Hair follicle dermal papilla cell (primary cell): ENCODE results near the gene KRTAP10-11. TPM values are rescaled to one million over a fixed set of nuclear protein-coding genes. Genes with fewer than 3 reads are reported as not detected.

ENCODE experiments used
- small RNA-seq: library from RNA; depleted of rRNA; stranded (forward); fragments of <200 nt; gene quantifications from one replicate; pipeline ENCODE3, GENCODE V24; 2012
- total RNA-seq: library from RNA; depleted of rRNA; stranded (reverse); fragments of >200 nt; gene quantifications from 2 replicates; pipeline ENCODE4 v1.2.3, GENCODE V29; 2012

The KRTAP10-11 gene
- not detected in 2 replicates for total RNA-seq

DNA sequence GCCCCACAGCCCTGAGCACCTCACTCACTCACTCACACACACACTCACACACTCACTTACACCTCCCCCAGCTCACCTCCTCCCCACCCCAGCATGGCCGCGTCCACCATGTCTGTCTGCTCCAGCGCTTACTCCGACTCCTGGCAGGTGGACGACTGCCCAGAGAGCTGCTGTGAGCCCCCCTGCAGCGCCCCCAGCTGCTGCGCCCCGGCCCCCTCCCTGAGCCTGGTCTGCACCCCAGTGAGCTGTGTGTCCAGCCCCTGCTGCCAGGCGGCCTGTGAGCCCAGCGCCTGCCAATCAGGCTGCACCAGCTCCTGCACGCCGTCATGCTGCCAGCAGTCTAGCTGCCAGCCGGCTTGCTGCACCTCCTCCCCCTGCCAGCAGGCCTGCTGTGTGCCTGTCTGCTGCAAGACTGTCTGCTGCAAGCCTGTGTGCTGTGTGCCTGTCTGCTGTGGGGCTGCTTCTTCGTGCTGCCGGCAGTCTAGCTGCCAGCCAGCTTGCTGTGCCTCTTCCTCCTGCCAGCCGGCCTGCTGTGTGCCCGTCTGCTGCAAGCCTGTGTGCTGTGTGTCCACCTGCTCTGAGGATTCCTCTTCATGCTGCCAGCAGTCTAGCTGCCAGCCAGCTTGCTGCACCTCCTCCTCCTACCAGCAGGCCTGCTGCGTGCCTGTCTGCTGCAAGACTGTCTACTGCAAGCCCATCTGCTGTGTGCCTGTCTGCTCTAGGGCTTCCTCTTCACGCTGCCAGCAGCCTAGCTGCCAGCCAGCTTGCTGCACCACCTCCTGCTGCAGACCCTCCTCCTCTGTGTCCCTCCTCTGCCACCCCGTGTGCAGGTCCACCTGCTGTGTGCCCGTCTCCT, at the start of gene KRTAP10-11:
Gene KRTAP10-11, plus strand, starts transcription at position 49 of the 856 bp plus-strand sequence. Its CDS starts 45 bp downstream, at position 94.

GRCh38 chr21:44600118-44600978, 45.9 kb upstream of the KRTAP10-11 start, which contains the start of gene KRTAP10-7:
TSS of gene KRTAP10-7 (plus strand) at chr21:44600597. CDS start at chr21:44600622, 25 bp downstream.

DNA sequence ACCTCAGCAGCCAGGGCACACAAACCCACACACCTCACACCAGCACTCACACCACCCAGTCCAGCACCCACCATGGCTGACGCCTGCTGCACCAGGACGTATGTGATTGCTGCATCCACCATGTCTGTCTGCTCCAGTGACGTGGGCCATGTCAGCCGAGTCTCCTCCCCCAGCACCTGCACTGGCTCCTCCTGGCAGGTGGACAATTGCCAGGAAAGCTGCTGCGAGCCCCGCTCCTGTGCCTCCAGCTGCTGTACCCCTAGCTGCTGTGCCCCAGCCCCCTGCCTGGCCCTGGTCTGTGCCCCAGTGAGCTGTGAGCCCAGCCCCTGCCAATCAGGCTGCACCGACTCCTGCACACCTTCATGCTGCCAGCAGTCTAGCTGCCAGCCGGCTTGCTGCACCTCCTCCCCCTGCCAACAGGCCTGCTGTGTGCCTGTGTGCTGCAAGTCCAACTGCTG, 34.2 kb upstream of the KRTAP10-11 start, which contains the start of gene KRTAP10-8:
Gene KRTAP10-8, plus strand, starts transcription at position 51 of the 458 bp plus-strand sequence. Its CDS starts 22 bp downstream, at position 73.

DNA sequence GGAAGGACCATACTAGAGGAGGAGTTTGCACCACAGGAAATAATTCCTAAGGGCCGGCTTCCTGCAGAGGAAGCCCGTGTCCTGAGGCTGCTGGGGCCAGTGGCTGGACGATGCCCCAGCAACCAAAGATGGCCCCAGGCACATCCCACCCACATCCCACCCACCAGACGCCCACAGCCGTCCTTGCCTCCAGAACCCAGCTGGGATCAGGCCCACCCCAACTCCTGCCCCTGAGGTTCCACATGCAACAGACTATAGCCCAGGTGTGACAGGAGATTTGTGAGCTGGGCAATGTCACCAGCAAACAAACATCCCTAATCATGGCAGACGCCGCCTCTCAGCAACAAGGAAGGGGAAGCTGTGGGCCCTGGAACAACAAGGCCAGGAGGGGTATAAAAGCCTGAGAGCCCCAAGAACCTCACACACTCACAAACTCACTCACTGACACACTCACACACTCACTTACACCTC, 19.5 kb upstream of the KRTAP10-11 start, which contains the start of gene KRTAP10-9:
Gene KRTAP10-9, plus strand, starts transcription at position 421 of the 471 bp plus-strand sequence. CDS start 79 bp downstream, outside the sequence.

DNA sequence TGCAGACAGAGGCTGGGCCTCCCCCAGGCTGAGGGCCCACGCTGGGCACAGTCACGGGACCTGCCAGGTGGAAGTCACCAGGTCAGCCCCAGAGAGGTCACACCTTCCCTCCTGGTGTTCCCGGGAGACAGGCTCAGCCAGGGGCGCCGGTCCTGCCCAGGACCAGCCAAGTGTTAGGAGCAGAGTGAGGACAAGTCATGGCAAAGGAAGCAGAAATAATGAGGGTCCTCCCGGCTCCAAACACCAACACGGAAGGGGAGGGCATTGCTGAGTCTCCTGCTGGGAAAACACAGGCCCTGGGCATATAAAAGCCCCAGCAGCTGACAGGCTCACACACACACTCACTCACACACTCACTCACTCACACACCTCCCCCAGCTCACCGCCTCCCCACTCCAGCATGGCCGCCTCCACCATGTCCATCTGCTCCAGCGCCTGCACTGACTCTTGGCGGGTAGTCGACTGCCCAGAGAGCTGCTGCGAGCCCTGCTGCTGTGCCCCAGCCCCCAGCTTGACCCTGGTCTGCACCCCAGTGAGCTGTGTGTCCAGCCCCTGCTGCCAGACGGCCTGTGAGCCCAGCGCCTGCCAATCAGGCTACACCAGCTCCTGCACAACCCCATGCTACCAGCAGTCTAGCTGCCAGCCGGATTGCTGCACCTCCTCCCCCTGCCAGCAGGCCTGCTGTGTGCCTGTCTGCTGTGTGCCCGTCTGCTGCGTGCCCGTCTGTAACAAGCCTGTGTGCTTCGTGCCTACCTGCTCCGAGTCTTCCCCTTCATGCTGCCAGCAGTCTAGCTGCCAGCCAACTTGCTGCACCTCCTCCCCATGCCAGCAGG, 9.0 kb upstream of the KRTAP10-11 start, which contains the start of gene KRTAP10-10:
Gene KRTAP10-10, plus strand, starts transcription at position 339 of the 833 bp plus-strand sequence. Its CDS starts 62 bp downstream, at position 401.

DNA sequence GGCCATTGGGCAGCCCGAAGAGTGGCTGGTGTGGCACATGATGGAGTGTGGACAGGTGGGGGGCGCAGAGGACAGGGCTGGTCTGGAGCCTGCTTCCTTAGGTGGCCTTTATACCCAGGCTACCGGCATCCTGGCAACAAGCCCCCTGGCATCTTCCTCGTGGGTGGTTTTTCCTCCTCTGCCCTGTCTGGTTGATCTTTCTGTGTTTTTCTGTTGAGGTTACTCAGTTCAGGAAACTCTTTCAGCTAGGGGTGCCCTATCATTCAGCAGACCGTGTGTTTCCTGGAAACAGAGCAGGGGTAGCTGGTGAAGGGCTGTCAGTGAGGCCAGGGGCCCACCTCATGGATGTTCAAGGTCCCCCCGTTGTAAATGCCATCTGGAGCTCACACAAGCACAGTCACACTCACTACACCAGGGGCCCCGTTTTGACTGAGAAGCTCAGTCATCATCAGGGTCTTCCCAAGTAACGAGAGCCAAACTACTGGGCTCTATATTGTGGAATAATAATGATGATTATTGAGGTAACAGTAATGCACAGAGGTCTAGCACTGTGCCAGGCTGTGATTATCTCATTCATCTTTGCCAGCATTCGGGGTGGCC, 8.5 kb downstream of the KRTAP10-11 start, which contains the start of gene KRTAP12-4:
Gene KRTAP12-4, minus strand, starts transcription at position 84 of the 600 bp plus-strand sequence. Its CDS starts 45 bp downstream, at position 39.

DNA sequence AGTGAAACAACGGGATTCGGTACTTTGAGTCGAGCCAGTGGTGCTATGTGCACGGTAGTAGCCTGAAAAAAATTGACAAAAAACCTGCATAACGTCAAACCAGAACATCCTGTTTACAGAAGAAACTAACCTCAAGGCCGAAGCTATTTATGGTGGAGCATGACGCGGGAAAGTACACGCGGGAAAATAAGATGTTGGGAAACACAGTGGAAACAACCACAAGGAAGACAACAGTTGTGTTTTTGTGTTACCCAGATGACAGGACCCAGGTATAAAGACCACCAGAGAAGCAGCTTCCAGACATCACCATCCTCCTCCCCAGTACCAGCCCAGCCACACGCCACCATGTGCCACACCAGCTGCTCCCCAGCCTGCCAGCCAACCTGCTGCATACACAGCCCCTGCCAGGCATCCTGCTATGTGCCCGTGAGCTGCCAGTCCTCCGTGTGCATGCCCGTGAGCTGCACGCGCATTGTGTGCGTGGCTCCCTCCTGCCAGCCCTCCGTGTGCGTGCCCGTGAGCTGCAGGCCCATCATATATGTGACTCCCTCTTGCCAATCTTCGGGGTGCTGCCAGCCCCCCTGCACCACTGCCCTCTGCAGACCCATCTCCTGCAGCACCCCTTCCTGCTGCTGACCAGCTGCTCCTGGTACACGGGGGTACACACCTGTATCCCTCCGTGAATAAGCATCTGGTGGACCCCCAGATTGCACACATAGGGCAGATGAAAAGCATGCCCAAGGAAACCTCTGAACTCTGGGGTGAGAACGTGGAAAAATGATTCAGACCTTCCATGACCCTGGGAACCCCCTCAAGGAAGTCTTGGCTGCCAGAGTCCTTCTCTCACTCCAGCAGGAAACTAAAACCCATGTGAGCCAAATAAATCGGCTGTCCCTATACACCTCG, 11.7 kb downstream of the KRTAP10-11 start, which contains the start of gene KRTAP12-3:
Gene KRTAP12-3, plus strand, starts transcription at position 298 of the 906 bp plus-strand sequence. Its CDS starts 48 bp downstream, at position 346.

GRCh38 chr21:44666401-44667320, 20.4 kb downstream of the KRTAP10-11 start, which contains the start of gene KRTAP12-2:
TSS of gene KRTAP12-2 (minus strand) at chr21:44666927. CDS start at chr21:44666886, 41 bp downstream.

DNA sequence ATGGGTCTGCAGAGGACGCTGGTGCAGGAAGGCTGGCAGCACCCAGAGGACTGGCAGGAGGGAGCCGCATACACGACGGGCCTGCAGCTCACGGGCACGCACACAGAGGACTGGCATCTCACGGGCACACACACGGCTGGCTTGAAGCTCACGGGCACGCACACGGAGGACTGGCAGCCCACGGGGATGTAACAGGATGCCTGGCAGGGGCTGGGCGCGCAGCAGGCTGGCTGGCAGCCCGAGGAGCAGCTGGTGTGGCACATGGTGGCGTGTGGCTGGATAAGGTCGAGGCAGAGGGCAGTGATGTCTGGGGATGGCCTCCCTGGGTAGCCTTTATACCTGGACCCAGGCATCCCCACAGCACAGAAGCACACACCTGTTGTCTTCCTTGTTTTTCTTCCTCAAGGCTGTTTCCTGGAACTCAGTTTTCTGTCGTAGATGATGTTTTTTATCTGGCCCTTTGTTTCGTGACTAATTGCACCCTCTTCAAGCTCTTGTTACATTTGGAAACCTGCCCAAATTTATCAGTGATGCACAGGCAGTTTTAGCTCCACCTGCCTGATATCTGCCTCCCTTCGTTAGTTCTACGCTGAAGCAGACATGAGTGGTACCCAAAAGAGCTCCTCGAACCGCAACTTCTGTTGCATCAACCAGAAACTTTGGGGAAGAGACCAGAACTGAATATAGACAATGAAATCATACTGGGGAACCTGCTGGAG, 35.8 kb downstream of the KRTAP10-11 start, which contains the start of gene KRTAP12-1:
Gene KRTAP12-1, minus strand, starts transcription at position 303 of the 719 bp plus-strand sequence. Its CDS starts 40 bp downstream, at position 263.

Small RNAs within 50 kb of the gene (small RNA-seq; reads per million reads assigned to genes)
- not detected for gene KRTAP12-6P

Other genes with a start within 250 kb of the KRTAP10-11 start
- gene LRRC3, start 190.9 kb upstream of the KRTAP10-11 start, total RNA-seq: 1.3 and 1.5 TPM in 2 replicates
- gene KRTAP10-1, start 106.2 kb upstream of the KRTAP10-11 start, total RNA-seq: not detected in 2 replicates
- gene KRTAP10-2, start 94.9 kb upstream of the KRTAP10-11 start, total RNA-seq: not detected in 2 replicates
- not detected in 2 replicates for gene KRTAP10-3, start 87.6 kb upstream of the KRTAP10-11 start, total RNA-seq
- not detected in 2 replicates for gene KRTAP10-4, start 72.7 kb upstream of the KRTAP10-11 start, total RNA-seq
- not detected in 2 replicates for gene KRTAP10-5, start 65.8 kb upstream of the KRTAP10-11 start, total RNA-seq
- not detected in 2 replicates for gene KRTAP10-6, start 53.9 kb upstream of the KRTAP10-11 start, total RNA-seq
- gene KRTAP10-7, start 45.8 kb upstream of the KRTAP10-11 start, total RNA-seq: not detected in 2 replicates
- gene KRTAP10-8, start 34.3 kb upstream of the KRTAP10-11 start, total RNA-seq: not detected in 2 replicates
- gene KRTAP10-9, start 19.3 kb upstream of the KRTAP10-11 start, total RNA-seq: not detected in 2 replicates
- gene KRTAP10-10, start 9.1 kb upstream of the KRTAP10-11 start, total RNA-seq: not detected in 2 replicates
- gene KRTAP12-4, start 8.2 kb downstream of the KRTAP10-11 start, total RNA-seq: not detected in 2 replicates
- gene KRTAP12-3, start 11.5 kb downstream of the KRTAP10-11 start, total RNA-seq: not detected in 2 replicates
- not detected in 2 replicates for gene KRTAP12-2, start 20.5 kb downstream of the KRTAP10-11 start, total RNA-seq
- not detected in 2 replicates for gene KRTAP12-1, start 35.7 kb downstream of the KRTAP10-11 start, total RNA-seq
- not detected in 2 replicates for gene KRTAP10-12, start 50.8 kb downstream of the KRTAP10-11 start, total RNA-seq
- not detected in 2 replicates for gene TSPEAR, start 65.2 kb downstream of the KRTAP10-11 start, total RNA-seq
- 76.5 and 82.9 TPM in 2 replicates for gene UBE2G2, start 155.4 kb downstream of the KRTAP10-11 start, total RNA-seq
- 108 and 127 TPM in 2 replicates for gene SUMO3, start 171.6 kb downstream of the KRTAP10-11 start, total RNA-seq
- gene PTTG1IP, start 227.3 kb downstream of the KRTAP10-11 start, total RNA-seq: 288 and 314 TPM in 2 replicates